H9 (cell line): ENCODE measurements around the gene M6PR. TPM values are rescaled to one million over a fixed set of nuclear protein-coding genes. Genes with fewer than 3 reads are reported as not detected.

Source experiments
- DNase-seq: peaks from one replicate; pipeline ENCODE4 v3.0.0-alpha.2; 2017
- H2AFZ ChIP-seq: one replicate; pipeline ENCODE4 v1.6.1; 2013; ENCODE audit warnings: mild to moderate bottlenecking, low read length, control low read depth, moderate library complexity
- H2AK5ac ChIP-seq: 2 replicates; pipeline ENCODE4 v1.6.1; 2013; ENCODE audit warnings: low read length, control low read depth, mixed read lengths; ENCODE audit not compliant: insufficient read length
- H2BK120ac ChIP-seq: one replicate; pipeline ENCODE4 v1.6.1; 2013; ENCODE audit warnings: low read depth, mild to moderate bottlenecking, low read length, control low read depth, inconsistent platforms; ENCODE audit not compliant: poor library complexity, severe bottlenecking
- H2BK12ac ChIP-seq: 2 replicates; pipeline ENCODE4 v1.6.1; 2013; ENCODE audit warnings: low read length, control low read depth, mixed read lengths, low read depth; ENCODE audit not compliant: insufficient read length
- H2BK15ac ChIP-seq: 2 replicates; pipeline ENCODE4 v1.6.1; 2013; ENCODE audit warnings: low read depth, low read length, control low read depth
- H2BK20ac ChIP-seq: one replicate; pipeline ENCODE4 v1.6.1; 2013; ENCODE audit warnings: low read depth, mild to moderate bottlenecking, low read length, control low read depth, inconsistent platforms; ENCODE audit not compliant: poor library complexity, severe bottlenecking
- H2BK5ac ChIP-seq: 2 replicates; pipeline ENCODE4 v1.6.1; 2013; ENCODE audit warnings: low read length, control low read depth, mixed read lengths; ENCODE audit not compliant: insufficient read length
- H3K14ac ChIP-seq: 2 replicates; pipeline ENCODE4 v1.6.1; 2013; ENCODE audit warnings: low read length, control low read depth; ENCODE audit not compliant: insufficient read depth
- H3K18ac ChIP-seq: 2 replicates; pipeline ENCODE4 v1.6.1; 2013; ENCODE audit warnings: low read depth, mild to moderate bottlenecking, mixed read lengths, low read length, control low read depth; ENCODE audit not compliant: insufficient read length
- H3K23ac ChIP-seq: 2 replicates; pipeline ENCODE4 v1.6.1; 2013; ENCODE audit warnings: low read length, control low read depth, mixed read lengths, low read depth; ENCODE audit not compliant: insufficient read length
- H3K23me2 ChIP-seq: 2 replicates; pipeline ENCODE4 v1.6.1; 2013; ENCODE audit warnings: low read depth, mild to moderate bottlenecking, mixed read lengths, low read length, control low read depth; ENCODE audit not compliant: insufficient read length, poor library complexity, severe bottlenecking
- H3K27ac ChIP-seq: 2 replicates; pipeline ENCODE4 v1.5.1; 2013; ENCODE audit warnings: low read length, control low read depth, mixed read lengths, low read depth; ENCODE audit not compliant: insufficient read length
- H3K27me3 ChIP-seq: 2 replicates; pipeline ENCODE4 v1.6.1; 2013; ENCODE audit warnings: low read length, control low read depth, inconsistent platforms; ENCODE audit not compliant: insufficient read depth
- H3K4ac ChIP-seq: 2 replicates; pipeline ENCODE4 v1.6.1; 2013; ENCODE audit warnings: low read depth, mild to moderate bottlenecking, control low read depth, inconsistent platforms, low read length, moderate library complexity
- H3K4me1 ChIP-seq: 2 replicates; pipeline ENCODE4 v1.6.1; 2013; ENCODE audit warnings: low read length, control low read depth, inconsistent platforms; ENCODE audit not compliant: insufficient read depth
- H3K4me2 ChIP-seq: 2 replicates; pipeline ENCODE4 v1.6.1; 2013; ENCODE audit warnings: low read length, control low read depth, mixed read lengths; ENCODE audit not compliant: insufficient read length, insufficient read depth
- H3K56ac ChIP-seq: 2 replicates; pipeline ENCODE4 v1.6.1; 2013; ENCODE audit warnings: low read depth, mild to moderate bottlenecking, mixed read lengths, low read length, control low read depth; ENCODE audit not compliant: insufficient read length
- H3K79me1 ChIP-seq: 2 replicates; pipeline ENCODE4 v1.6.1; 2013; ENCODE audit warnings: low read depth, mild to moderate bottlenecking, moderate library complexity, low read length, control low read depth, inconsistent platforms; ENCODE audit not compliant: insufficient read depth, poor library complexity, severe bottlenecking
- H3K79me2 ChIP-seq: 2 replicates; pipeline ENCODE4 v1.6.1; 2013; ENCODE audit warnings: low read length, control low read depth, inconsistent platforms; ENCODE audit not compliant: insufficient read depth
- H3K9ac ChIP-seq: 2 replicates; pipeline ENCODE4 v1.6.1; 2013; ENCODE audit warnings: low read length, control low read depth, mixed read lengths; ENCODE audit not compliant: insufficient read length; ENCODE audit errors: extremely low read depth
- H3K9me3 ChIP-seq: one replicate; pipeline ENCODE4 v1.6.1; 2013; ENCODE audit warnings: low read depth, low read length, inconsistent platforms; ENCODE audit not compliant: control insufficient read depth
- H3T11ph ChIP-seq: one replicate; pipeline ENCODE4 v1.6.1; 2013; ENCODE audit warnings: mild to moderate bottlenecking, low read length, control low read depth, inconsistent platforms
- H4K20me1 ChIP-seq: one replicate; pipeline ENCODE4 v1.6.1; 2013; ENCODE audit not compliant: control insufficient read depth, insufficient read length, insufficient read depth
- H4K5ac ChIP-seq: 2 replicates; pipeline ENCODE4 v1.6.1; 2013; ENCODE audit warnings: low read depth, mild to moderate bottlenecking, mixed read lengths, low read length, control low read depth; ENCODE audit not compliant: insufficient read length
- H4K8ac ChIP-seq: replicated peaks from 2 replicates; pipeline ENCODE4 v1.6.1; 2013; ENCODE audit warnings: low read length, control low read depth, mixed read lengths, low read depth; ENCODE audit not compliant: insufficient read length
- H4K91ac ChIP-seq: 2 replicates; pipeline ENCODE4 v1.6.1; 2013; ENCODE audit warnings: low read depth, mild to moderate bottlenecking, moderate library complexity, mixed read lengths, low read length, control low read depth; ENCODE audit not compliant: insufficient read length
- H3K27ac Mint-ChIP-seq, 3 experiments: 2 replicates in 2 of 3; 3 replicates in 1 of 3; pipeline ENCODE4 v1.8.0; 2020 to 2021; ENCODE audit warnings: mixed read lengths in 3 of 3, mild to moderate bottlenecking in 1 of 3, moderate library complexity in 1 of 3
- H3K27me3 Mint-ChIP-seq: 2 replicates; pipeline ENCODE4 v1.8.0; 2021; ENCODE audit warnings: low read depth, mild to moderate bottlenecking, moderate library complexity, mixed read lengths
- H3K36me3 Mint-ChIP-seq, 3 experiments: 2 replicates in 2 of 3; 3 replicates in 1 of 3; pipeline ENCODE4 v1.8.0; 2020 to 2021; ENCODE audit warnings: low read depth in 3 of 3, mixed read lengths in 3 of 3; ENCODE audit not compliant: insufficient read depth in 1 of 3
- H3K4me1 Mint-ChIP-seq, 2 experiments: 2 replicates each; pipeline ENCODE4 v1.8.0; 2020; ENCODE audit warnings: mixed read lengths in 2 of 2
- H3K4me3 Mint-ChIP-seq, 2 experiments: 2 replicates in 1 of 2; 3 replicates in 1 of 2; pipeline ENCODE4 v1.8.0; 2020 to 2021; ENCODE audit warnings: mild to moderate bottlenecking in 2 of 2, mixed read lengths in 2 of 2, moderate library complexity in 1 of 2
- H3K9me3 Mint-ChIP-seq, 2 experiments: 2 replicates in 1 of 2; 3 replicates in 1 of 2; pipeline ENCODE4 v1.8.0; 2020; ENCODE audit warnings: mild to moderate bottlenecking in 2 of 2, mixed read lengths in 2 of 2, moderate library complexity in 1 of 2
- CTCF ChIP-seq: fragments of 200-600 bp; sonication (generic); conservative IDR thresholded peaks from 3 replicates; pipeline ENCODE4 v1.8.0; 2021; ENCODE audit warnings: antibody characterized with exemption, mild to moderate bottlenecking
- WGBS: extraction: QIAGEN DNeasy Blood & Tissue Kit; methylation state at CpG from one replicate; pipeline ENCODE4 v1.1.7; 2013; ENCODE audit warnings: missing lambda C conversion rate, low lambda C conversion rate, mixed read lengths; ENCODE audit not compliant: insufficient read length; ENCODE audit errors: extremely low coverage; 5-methylcytosine and 5-hydroxymethylcytosine counted together
- total RNA-seq: library from RNA; stranded (reverse); gene quantifications from 2 replicates; pipeline ENCODE4 v1.2.1, GENCODE V29; 2021

Gene M6PR
- total RNA-seq, 1 experiment from 2014 or later: 163 TPM

- Histone ChIP-seq H3K79me1 (no peaks in the 10 kb centered on the region), H2BK12ac (no peak overlapping the region), H4K91ac (no peak overlapping the region), H2BK120ac (no peak overlapping the region), H2BK20ac (no peak overlapping the region), H3K23ac (no peak overlapping the region), H4K8ac (no peak overlapping the region), H3K4ac (no peak overlapping the region), H4K20me1 (no peaks in the 10 kb centered on the region), H3K56ac (no peak overlapping the region), H3K18ac (no peak overlapping the region), H2BK5ac (no peak overlapping the region), H3K79me2 (no peaks in the 10 kb centered on the region), H3T11ph (no peak overlapping the region), H4K5ac (no peak overlapping the region), H3K4me2 (no peak overlapping the region), H2BK15ac (no peak overlapping the region), H3K27me3 (no peaks in the 10 kb centered on the region), H2AK5ac (no peak overlapping the region), H3K4me1 (no peaks in the 10 kb centered on the region; the same call in 1 of the 2 replicates), H3K9ac (no peak overlapping the region), H3K14ac (no peak overlapping the region), H3K23me2 (no peaks in the 10 kb centered on the region), H2AFZ (no peak overlapping the region), H3K27ac (no peak overlapping the region), H3K9me3 (no peaks in the 10 kb centered on the region)
- H3K9me3 Mint-ChIP-seq: peaks cover 21 to 43% of the 10 kb centered on the region in 2 experiments; a peak in 4 of 5 replicates
- WGBS: no CpG with 5 or more reads among the region's 7 CpGs
- H3K27me3 Mint-ChIP-seq: no peaks in the 10 kb centered on the region
- no peak for TF ChIP-seq CTCF
- no peak overlapping the region for H3K27ac Mint-ChIP-seq
- no peak for DNase-seq
- H3K4me1 Mint-ChIP-seq: peaks cover 4 to 8% of the 10 kb centered on the region in 2 experiments; a peak in 3 of 4 replicates
- no peak overlapping the region for H3K4me3 Mint-ChIP-seq
- H3K36me3 Mint-ChIP-seq: peaks cover 15 to 41% (median 36%) of the 10 kb centered on the region in 3 experiments
Observed at GRCh38 chr12:8897081-8897480, 52.4 kb downstream of the M6PR start.
